GM12865 (cell line): Measurements from ENCODE around the gene LRRC8A.

ENCODE experiments used
- DNase-seq: peaks from one replicate; pipeline ENCODE4 v3.0.0; 2010; ENCODE audit warnings: low read depth
- H3K4me3 ChIP-seq: 2 replicates; pipeline ENCODE4 v1.5.1; 2011; ENCODE audit warnings: mild to moderate bottlenecking, low read depth, low read length, control low read depth
- TF ChIP-seq, protein P1 (sequence below): IDR thresholded peaks from 2 replicates; pipeline ENCODE4 v1.5.1; 2011; ENCODE audit warnings: low read length, control low read depth, low read depth, inconsistent platforms; ENCODE audit not compliant: insufficient read depth; ENCODE audit errors: missing control alignments

The LRRC8A gene

DNA sequence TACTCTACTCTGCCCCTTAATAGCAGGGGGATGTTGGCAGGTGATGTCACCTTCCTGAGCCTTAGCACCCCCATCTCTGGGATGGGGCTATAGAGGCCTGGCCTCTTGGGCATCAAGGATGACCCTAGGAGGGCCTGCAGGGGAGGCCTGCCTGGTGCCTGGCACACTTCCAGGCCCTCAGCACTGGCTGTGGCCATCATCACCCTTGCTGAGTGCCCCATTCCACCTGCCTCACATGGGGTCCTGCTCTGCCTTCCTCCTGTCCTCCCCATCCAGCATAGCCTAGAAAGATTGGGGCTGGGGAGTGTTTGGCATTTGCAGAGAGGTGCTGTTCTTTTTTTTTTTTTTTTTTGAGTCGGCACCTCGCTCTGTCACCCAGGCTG is 21.1 kb downstream of the LRRC8A start:
- TF ChIP-seq, protein P1, sequence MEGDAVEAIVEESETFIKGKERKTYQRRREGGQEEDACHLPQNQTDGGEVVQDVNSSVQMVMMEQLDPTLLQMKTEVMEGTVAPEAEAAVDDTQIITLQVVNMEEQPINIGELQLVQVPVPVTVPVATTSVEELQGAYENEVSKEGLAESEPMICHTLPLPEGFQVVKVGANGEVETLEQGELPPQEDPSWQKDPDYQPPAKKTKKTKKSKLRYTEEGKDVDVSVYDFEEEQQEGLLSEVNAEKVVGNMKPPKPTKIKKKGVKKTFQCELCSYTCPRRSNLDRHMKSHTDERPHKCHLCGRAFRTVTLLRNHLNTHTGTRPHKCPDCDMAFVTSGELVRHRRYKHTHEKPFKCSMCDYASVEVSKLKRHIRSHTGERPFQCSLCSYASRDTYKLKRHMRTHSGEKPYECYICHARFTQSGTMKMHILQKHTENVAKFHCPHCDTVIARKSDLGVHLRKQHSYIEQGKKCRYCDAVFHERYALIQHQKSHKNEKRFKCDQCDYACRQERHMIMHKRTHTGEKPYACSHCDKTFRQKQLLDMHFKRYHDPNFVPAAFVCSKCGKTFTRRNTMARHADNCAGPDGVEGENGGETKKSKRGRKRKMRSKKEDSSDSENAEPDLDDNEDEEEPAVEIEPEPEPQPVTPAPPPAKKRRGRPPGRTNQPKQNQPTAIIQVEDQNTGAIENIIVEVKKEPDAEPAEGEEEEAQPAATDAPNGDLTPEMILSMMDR: no peak
- H3K4me3 ChIP-seq: no peak overlapping the region
- no peak for DNase-seq

DNA sequence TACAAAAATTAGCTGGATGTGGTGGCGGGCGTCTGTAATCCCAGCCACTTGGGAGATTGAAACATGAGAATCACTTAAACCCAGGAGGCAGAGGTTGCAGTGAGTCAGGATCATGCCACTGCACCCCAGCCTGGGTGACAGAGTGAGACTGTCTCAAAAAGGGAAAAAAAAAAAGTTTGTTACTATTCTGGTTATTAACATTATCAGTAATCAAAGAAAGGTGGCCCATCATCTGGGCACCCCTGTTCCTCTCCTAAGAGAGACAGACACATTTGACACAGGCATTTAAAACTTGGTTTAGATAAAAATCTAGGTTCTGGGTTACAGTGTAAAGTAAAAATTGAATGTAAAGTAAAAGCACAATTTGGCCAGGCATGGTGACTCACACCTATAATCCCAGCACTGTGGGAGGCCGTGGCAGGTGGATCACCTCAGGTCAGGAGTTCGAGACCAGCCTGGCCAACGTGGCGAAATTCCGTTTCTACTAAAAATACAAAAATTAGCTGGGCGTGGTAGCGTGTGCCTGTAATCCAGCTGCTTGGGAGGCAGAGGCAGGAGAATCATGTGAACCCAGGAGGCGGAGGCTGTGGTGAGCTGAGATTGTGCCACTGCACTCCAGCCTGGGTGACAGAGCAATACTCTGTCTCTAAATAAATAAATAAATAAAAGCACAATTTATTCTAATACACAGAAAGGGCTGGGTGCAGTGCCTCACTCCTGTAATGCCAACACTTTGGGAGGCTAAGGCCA is 22.1 kb downstream of the LRRC8A start:
- no peak for DNase-seq
- TF ChIP-seq, protein P1: no peak
- no peak overlapping the region for H3K4me3 ChIP-seq

DNA sequence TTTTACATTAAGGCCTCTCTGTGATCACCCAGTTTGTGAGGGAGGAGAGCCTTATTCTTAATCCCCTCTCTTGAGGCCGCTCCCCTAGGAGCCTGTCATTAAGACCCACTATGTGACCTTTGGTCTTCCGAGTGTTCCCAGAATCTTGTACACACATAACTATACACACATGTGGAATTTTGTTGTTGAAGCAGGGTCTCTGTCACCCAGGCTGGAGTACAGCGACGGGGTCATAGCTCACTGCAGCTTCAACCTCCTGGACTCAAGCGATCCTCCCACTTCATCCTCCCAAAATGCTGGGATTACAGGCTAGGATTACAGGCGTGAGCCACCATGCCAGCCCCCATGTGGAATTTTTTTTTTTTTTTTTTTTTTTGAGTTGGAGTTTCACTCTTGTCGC is 24.0 kb downstream of the LRRC8A start:
- no peak for DNase-seq
- no peak overlapping the region for H3K4me3 ChIP-seq
- TF ChIP-seq, protein P1: no peak

DNA sequence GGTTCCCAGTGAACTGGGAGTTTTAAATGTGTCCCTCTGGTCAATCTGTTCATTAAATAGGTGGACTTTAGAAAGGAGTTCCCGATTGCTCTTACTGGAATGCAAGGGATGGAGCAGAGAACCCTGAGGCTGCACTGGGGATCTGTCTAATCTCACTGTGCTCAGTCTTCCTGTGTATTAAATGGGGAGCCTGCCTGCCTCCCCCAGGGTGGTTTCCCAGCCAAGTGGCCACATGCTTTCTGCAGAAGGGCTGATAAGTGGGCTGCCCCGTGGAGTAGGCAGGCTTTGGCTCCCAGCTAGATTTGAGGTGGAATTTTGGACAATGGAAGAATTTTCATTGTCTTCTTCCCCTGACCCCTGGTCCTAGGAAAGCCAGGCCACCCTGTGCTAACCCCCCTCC is 24.8 kb downstream of the LRRC8A start:
- TF ChIP-seq, protein P1: no peak
- DNase-seq: no peak
- no peak overlapping the region for H3K4me3 ChIP-seq

DNA sequence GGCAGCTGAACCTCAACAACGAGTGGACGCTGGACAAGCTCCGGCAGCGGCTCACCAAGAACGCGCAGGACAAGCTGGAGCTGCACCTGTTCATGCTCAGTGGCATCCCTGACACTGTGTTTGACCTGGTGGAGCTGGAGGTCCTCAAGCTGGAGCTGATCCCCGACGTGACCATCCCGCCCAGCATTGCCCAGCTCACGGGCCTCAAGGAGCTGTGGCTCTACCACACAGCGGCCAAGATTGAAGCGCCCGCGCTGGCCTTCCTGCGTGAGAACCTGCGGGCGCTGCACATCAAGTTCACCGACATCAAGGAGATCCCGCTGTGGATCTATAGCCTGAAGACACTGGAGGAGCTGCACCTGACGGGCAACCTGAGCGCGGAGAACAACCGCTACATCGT is 26.4 kb downstream of the LRRC8A start:
- DNase-seq: no peak
- no peak overlapping the region for H3K4me3 ChIP-seq
- TF ChIP-seq, protein P1: no peak

DNA sequence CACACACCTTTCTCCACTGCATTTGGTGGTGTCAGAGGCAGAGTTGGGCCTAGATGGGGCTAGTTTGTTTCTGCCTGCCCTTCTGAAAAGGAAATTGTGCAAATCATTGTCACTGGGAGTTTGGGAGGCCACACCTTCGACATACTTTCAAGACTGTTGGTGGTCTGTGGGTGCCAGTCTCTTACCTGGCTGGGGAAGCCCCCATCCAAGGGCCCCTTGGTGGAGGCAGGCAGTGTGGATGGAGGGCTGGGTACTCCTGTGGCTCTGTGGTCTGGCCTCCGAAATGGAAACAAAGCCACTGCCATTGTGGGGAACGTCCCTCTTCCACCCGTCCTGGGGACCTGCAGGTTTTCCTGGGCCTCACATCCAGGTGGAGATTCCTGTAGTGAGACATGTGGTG is 27.9 kb downstream of the LRRC8A start:
- TF ChIP-seq, protein P1: no peak
- H3K4me3 ChIP-seq: no peak overlapping the region
- DNase-seq: no peak

DNA sequence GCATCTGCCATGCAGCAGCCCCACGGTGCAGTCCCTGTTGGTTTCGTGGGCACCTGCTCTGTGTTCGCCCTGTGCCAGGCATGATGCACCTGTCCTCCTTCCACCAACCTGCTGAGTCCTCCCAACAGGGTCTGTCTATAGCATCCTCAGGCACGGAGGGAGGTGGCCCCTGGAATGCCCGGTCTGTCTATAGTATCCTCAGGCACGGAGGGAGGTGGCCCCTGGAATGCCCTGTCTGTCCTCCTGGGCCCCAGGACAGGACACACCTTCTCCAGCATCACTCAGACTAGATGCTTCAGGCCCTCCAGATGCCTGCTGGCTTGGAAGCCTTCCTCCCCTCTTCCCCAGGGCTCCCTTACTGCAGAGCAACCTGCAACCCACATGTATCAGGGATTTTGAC is 29.0 kb downstream of the LRRC8A start:
- no peak overlapping the region for H3K4me3 ChIP-seq
- TF ChIP-seq, protein P1: no peak
- no peak for DNase-seq
